ENCODE measurements around the gene HP. TPM values are rescaled to one million over a fixed set of nuclear protein-coding genes. Genes with fewer than 3 reads are reported as not detected.
A peak's percentile ranks its signal among the peaks of the same experiment; 100 is the strongest.

Gene HP
- total and polyA plus RNA-seq, 2 of the 13 experiments (the other 11 are each of a cell fraction or from before 2014, with no cell fraction given) = 387 to 524 TPM

DNA sequence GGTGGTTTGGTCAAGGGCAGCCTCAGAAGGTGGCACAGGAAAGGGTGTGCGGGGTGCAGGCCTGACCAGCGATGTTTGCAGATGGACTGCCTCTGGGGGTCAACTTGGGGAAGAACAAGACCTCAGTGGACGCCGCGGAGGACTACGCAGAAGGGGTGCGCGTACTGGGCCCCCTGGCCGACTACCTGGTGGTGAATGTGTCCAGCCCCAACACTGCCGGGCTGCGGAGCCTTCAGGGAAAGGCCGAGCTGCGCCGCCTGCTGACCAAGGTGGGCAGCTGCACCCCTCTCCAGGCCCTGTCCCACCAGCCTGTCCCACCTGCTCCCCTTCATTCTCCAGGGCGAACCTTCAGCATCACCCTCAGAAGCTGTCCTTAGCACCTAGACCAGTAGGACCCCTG is 33.3 kb upstream of the HP start (continued):
- TF ChIP-seq MXD3 (CRISPR knock-in tag; IDR thresholded peaks at IDR 0.05) (no peak), STAG1 (CRISPR knock-in tag; IDR thresholded peaks at IDR 0.05) (peak; percentile 52), ZNF510 (CRISPR knock-in tag; IDR thresholded peaks at IDR 0.05; ENCODE audit: low read depth) (0 out of 2 replicates have a peak, but pooled peaks have one; percentile 32)

GRCh38 chr16:72022127-72022526 is 32.2 kb upstream of the HP start:
- ChIA-PET POLR2A (interaction anchor here (1.1 to 1.2 kb wide), 2 partner anchors 10 to 71 kb away, joined by 3 to 5 read pairs; partner anchors contain the start of genes DHX38 and TXNL4B), CTCF (ENCODE audit: low intra/inter-chr PET ratio, low total read pairs) (no interaction called here)
- intact Hi-C loops (cut with micrococcal nuclease; ENCODE audit: unreplicated experiment) = no loop called here
- Histone ChIP-seq H3K9ac (ENCODE audit: insufficient read depth, low read depth, low read length) (no peak overlapping the region), H3K27ac (ENCODE audit: extremely low read length, insufficient read depth, low read length) (no peak overlapping the region), H3K4me3 (replicated peaks in 1 of 3; ENCODE audit: insufficient read depth in 1 of 3, low read depth in 2 of 3, low read length in 3 of 3) (no peak overlapping the region), H4K20me1 (ENCODE audit: insufficient read depth, low read length) (no peaks in the 10 kb centered on the region), H3K9me3 (ENCODE audit: low read length) (no peaks in the 10 kb centered on the region), H3K4me1 (ENCODE audit: insufficient read depth, low read length) (peaks cover 49% of the 10 kb centered on the region), H2AFZ (ENCODE audit: low read length) (no peak overlapping the region), H3K79me2 (ENCODE audit: insufficient read depth, low read length) (no peaks in the 10 kb centered on the region), H3K36me3 (replicated peaks in 1 of 2; ENCODE audit: control insufficient read depth in 1 of 2, insufficient read depth in 2 of 2, low read length in 2 of 2) (peaks cover 18 to 30% of the 10 kb centered on the region in 2 experiments), H3K4me2 (ENCODE audit: low read depth, low read length) (no peak overlapping the region), H3K27me3 (ENCODE audit: control insufficient read depth in 1 of 2, insufficient read depth in 2 of 2, low read length in 2 of 2) (no peaks in the 10 kb centered on the region)
- DNase-seq (ENCODE audit: low spot score) (no peak), ATAC-seq (no peak), FAIRE-seq (no peak)
- WGBS (ENCODE audit: low lambda C conversion rate) = 97% methylated on average over 8 of the region's 13 CpGs
- no TSS peak for BruUV-seq (replicated peaks)
- no peak for TF ChIP-seq KAT2B (IDR thresholded peaks at IDR 0.05; ENCODE audit: borderline replicate concordance, low read depth, low read length)
- TF ChIP-seq, protein P1, sequence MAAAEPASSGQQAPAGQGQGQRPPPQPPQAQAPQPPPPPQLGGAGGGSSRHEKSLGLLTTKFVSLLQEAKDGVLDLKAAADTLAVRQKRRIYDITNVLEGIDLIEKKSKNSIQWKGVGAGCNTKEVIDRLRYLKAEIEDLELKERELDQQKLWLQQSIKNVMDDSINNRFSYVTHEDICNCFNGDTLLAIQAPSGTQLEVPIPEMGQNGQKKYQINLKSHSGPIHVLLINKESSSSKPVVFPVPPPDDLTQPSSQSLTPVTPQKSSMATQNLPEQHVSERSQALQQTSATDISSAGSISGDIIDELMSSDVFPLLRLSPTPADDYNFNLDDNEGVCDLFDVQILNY (CRISPR knock-in tag; conservative IDR thresholded peaks at IDR 0.05) = no peak
- no peak for TF ChIP-seq SMC3 (IDR thresholded peaks at IDR 0.05; ENCODE audit: low read length)
- TF ChIP-seq ZNF670 (CRISPR knock-in tag; IDR thresholded peaks at IDR 0.05; ENCODE audit: borderline replicate concordance) = no peak
- no peak for TF ChIP-seq ATF7-NPFF (CRISPR knock-in tag; IDR thresholded peaks at IDR 0.05; ENCODE audit: low read depth)
- no peak for TF ChIP-seq ZNF101 (CRISPR knock-in tag; IDR thresholded peaks at IDR 0.05; ENCODE audit: borderline replicate concordance, low read depth)
- no peak for TF ChIP-seq ZNF558 (CRISPR knock-in tag; IDR thresholded peaks at IDR 0.05; ENCODE audit: borderline replicate concordance)
- TF ChIP-seq MBD4 (IDR thresholded peaks at IDR 0.05; ENCODE audit: borderline replicate concordance, low read length) = no peak
- TF ChIP-seq, protein P2, sequence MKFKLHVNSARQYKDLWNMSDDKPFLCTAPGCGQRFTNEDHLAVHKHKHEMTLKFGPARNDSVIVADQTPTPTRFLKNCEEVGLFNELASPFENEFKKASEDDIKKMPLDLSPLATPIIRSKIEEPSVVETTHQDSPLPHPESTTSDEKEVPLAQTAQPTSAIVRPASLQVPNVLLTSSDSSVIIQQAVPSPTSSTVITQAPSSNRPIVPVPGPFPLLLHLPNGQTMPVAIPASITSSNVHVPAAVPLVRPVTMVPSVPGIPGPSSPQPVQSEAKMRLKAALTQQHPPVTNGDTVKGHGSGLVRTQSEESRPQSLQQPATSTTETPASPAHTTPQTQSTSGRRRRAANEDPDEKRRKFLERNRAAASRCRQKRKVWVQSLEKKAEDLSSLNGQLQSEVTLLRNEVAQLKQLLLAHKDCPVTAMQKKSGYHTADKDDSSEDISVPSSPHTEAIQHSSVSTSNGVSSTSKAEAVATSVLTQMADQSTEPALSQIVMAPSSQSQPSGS (CRISPR knock-in tag; IDR thresholded peaks at IDR 0.05) = no peak
- in situ Hi-C loops (cut with HindIII; ENCODE audit: extremely low pct_ligation_motif_present, low pct_unique_long_range_greater_than_20kb) = no loop called here

Data from HepG2 (cell line).